ENCODE results near the gene NXPE4.

NXPE4 gene

DNA sequence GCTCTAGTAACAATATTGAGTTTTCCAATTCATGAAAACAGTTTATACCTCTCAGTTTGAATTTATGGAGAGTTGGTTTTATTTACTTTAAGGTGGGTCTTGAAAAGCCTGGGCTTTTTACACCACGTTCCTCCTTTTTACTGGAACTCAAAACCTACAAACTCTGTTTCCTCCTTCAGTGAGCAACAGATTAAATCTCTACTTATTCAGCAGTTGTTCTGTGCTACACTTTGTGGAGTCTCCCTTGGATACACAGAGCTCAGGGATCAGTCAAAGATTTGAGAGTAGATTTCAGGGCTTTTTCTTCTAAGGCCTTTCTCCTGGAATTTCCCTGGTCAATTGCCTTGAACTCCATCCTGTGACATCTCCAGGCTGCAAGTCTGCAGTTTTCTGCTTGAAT, 39.5 kb downstream of the NXPE4 start:
- DNase-seq: no peak

GRCh38 chr11:114553642-114554041, 41.9 kb downstream of the NXPE4 start:
- no peak for DNase-seq

- no peak for DNase-seq
Measured at GRCh38 chr11:114551060-114551459, 44.5 kb downstream of the NXPE4 start.

GRCh38 chr11:114525682-114526081, 69.9 kb downstream of the NXPE4 start:
- DNase-seq: no peak

DNA sequence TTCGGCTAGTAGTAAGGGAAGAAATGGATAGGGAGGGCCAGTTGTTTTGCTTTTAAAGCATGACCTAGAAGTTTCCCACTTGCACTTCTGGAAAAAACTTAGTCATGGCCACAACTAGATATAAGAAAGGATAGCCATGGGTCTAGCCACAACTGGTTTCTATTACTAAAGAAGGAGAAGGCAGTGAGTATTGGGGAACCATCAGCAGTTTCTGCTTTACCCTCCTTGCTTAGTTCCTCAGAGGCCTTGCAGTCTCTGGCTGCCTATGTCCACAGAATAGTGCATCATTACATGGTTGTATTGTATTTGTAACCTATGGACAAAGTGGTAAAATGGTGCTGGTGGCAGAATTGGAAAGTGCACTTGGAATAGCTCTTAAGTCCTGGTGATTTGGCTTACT, 71.5 kb downstream of the NXPE4 start:
- DNase-seq: no peak

DNA sequence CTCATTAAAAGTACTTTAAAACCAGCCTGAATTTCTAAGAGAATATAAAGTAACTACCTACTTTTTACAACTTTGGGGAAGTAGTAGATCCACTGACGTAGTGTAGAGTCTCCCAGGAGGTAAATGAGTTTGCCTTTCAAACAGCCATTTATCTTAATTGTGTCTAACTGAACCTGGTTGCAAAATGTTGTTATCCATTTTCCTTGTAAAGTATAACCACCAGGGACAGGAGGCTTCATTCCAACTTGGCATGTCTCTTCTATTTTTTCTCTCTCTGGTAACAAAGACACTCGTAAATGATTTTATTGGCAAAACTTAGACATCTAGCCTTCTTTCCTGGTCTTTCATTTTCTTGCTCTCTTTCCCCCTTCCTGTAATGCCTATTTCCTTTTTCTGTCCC, 72.8 kb downstream of the NXPE4 start:
- no peak for DNase-seq

Data from NCI-H226 (cell line).